GM21367 (cell line): ENCODE measurements around the gene CHMP2A.
"Not testable (repeated sequence)": the region's sequence is repeated elsewhere in the genome, so short reads cannot be mapped to it uniquely, and the experiment has no call there.

Experiments used
- ATAC-seq: cut with Tn5 transposase; IDR thresholded peaks from one replicate; pipeline ENCODE4 v1.9.1; 2021; ENCODE audit not compliant: unreplicated experiment

The CHMP2A gene

GRCh38 chr19:58513694-58514563 lies 41.0 kb downstream of the CHMP2A start:
- peak; percentile 40 for ATAC-seq

GRCh38 chr19:58513213-58513693 lies 41.7 kb downstream of the CHMP2A start:
- no peak for ATAC-seq

DNA sequence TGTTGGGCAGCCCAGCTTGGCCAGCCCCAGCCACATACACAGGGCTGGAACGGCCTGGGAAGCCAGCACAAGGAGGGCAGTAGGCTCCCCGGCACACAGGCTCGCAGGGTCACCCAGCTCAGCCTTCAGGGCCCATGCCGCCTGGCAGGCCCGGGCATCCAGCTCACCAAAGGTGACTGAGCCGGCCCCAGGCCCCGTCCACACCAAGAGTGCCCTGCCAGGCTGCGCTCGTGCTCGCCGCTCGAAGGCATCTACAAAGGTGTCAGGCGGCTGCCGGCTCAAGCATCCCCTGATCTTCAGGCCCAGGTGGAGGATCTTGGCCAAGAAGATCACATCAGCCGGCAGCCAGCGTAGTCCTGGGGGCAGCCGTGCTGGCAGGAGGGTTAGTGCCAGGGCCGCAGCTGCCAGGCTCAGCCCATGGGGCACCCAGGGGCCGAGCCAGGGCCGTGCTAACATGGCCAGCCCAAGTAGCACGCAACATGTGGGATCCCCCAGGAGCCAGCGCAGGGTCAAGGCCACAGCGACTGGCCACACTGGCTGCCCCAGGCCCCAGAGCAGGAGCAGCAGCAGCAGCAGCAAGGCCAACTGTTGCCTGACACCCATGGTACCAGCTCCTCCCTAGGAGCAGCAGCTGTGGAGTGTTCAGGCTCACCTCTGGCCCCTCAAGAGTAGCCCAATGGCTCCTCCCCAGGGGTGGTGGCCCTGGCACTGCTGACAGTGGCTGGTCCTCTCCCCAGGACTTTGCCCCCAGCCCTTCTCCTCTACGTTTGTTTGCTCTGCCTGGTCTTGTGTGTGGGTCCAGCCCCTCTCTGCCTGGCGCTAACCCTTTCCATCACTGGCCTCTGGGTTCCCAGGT lies 43.3 kb downstream of the CHMP2A start, which contains the start of gene SLC27A5:
TSS of gene SLC27A5 (minus strand) at position 640 of the 856 bp plus-strand sequence. CDS start at position 603, 37 bp downstream.
- ATAC-seq: no peak

DNA sequence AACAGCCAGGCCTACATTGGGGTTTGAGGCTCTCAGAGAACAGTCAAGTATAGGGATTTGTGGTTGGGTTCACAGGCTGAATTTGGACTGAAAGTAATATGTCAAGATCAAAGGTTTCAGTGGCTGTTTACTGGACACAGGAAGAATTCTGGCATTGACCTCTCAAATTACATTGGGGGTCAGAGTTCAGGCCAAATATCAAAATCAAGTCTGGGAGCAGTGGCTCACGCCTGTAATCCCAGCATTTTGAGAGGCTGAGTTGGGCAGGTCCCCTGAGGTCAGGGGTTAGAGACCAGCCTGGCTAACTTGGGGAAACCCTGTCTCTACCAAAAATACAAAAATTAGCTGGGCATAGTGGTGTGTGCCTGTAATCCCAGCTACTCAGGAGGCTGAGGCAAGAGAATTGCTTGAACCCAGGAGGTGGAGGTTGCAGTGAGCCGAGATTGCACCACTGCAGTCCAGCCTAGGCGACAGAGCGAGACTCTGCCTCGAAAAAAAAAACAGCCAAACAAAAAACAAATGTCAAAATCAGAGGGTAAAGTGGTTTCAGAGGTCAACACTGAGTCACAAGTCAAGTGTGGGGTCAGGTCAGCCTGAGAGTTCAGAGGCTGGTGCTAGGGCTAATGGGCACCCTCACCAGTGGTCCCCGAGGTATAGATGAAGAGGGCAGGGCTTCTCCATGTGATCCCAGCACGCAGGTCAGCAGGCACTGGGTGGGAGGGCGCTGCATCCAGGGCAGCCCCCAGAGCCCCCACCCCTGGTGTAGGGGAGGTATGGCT lies 44.6 kb downstream of the CHMP2A start:
- no peak for ATAC-seq

DNA sequence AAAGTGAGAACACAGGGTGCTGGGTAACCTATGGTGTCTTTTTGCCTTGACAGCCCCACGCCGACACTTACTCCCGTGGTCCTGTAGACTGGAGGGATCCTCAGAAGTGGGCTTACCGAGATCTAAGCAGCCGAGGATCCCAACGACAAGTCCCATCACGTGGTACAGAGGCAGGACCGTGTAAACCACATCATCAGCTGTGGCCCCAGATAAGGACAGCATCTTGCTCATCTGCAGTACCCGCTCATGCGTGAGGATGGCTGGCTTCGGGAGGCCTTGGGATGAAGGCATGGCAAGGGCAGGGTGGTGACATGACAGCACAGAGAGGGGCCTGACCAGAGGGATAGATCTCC lies 45.2 kb downstream of the CHMP2A start:
- no peak for ATAC-seq

DNA sequence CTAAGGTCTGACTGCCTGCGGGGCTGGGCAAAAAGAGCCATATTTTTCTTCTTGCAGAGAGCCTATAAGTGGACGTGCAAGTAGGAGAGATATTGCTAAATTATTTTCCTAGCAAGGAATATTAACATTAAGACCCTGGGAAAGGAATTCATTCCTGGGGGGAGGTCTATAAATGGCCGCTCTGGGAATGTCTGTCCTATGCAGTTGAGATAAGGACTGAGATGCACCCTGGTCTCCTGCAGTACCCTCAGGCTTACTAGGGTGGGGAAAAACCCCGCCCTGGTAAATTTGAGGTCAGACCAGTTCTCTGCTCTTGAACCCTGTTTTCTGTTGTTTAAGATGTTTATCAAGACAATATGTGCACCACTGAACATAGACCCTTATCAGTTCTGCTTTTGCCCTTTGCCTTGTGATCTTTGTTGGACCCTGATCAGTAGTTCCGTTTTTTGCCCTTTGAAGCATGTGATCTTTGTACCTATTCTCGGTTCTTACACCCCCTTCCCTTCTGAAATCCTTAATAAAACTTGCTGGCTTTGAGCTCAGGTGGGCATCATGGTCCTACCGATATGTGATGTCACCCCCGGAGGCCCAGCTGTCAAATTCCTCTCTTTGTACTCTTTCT lies 47.2 kb downstream of the CHMP2A start:
- ATAC-seq: not testable (repeated sequence)
